Epithelial cell of esophagus (primary cell): ENCODE measurements around the gene CPNE4.

Experiments used
- DNase-seq: peaks from one replicate; pipeline ENCODE4 v3.0.0; 2010; ENCODE audit warnings: low read depth
- H3K4me3 ChIP-seq: 2 replicates; pipeline ENCODE4 v1.5.1; 2011; ENCODE audit warnings: mild to moderate bottlenecking, low read length, control low read depth
- TF ChIP-seq, protein P1 (sequence below): IDR thresholded peaks from 2 replicates; pipeline ENCODE4 v1.5.1; 2011; ENCODE audit warnings: low read depth, mild to moderate bottlenecking, low read length, control low read depth, inconsistent platforms; ENCODE audit not compliant: insufficient read depth; ENCODE audit errors: missing control alignments

The CPNE4 gene

DNA sequence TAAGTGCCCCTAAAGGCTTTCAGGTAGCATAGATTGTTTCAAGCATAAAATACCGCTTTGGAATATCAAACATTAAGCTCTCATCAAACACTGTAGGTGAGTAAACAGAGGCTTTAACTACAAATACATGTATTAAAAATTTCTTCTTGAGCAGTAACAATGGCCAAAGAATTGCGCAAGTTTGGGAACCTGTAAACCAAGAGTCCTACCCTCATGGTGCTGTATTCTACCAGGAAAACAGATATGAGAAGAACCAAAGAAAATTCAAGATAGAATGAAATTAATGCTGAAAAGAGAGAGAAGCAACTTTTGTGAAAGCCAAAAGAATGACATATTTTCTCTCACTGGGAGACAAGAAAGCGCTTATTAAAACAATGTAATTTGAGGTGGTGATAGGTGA lies 45.5 kb downstream of the CPNE4 start:
- DNase-seq = no peak
- no peak overlapping the region for H3K4me3 ChIP-seq
- TF ChIP-seq, protein P1, sequence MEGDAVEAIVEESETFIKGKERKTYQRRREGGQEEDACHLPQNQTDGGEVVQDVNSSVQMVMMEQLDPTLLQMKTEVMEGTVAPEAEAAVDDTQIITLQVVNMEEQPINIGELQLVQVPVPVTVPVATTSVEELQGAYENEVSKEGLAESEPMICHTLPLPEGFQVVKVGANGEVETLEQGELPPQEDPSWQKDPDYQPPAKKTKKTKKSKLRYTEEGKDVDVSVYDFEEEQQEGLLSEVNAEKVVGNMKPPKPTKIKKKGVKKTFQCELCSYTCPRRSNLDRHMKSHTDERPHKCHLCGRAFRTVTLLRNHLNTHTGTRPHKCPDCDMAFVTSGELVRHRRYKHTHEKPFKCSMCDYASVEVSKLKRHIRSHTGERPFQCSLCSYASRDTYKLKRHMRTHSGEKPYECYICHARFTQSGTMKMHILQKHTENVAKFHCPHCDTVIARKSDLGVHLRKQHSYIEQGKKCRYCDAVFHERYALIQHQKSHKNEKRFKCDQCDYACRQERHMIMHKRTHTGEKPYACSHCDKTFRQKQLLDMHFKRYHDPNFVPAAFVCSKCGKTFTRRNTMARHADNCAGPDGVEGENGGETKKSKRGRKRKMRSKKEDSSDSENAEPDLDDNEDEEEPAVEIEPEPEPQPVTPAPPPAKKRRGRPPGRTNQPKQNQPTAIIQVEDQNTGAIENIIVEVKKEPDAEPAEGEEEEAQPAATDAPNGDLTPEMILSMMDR = no peak

GRCh38 chr3:131988209-131988608 lies 46.6 kb downstream of the CPNE4 start:
- DNase-seq = no peak
- TF ChIP-seq, protein P1 = no peak
- H3K4me3 ChIP-seq = no peak overlapping the region

DNA sequence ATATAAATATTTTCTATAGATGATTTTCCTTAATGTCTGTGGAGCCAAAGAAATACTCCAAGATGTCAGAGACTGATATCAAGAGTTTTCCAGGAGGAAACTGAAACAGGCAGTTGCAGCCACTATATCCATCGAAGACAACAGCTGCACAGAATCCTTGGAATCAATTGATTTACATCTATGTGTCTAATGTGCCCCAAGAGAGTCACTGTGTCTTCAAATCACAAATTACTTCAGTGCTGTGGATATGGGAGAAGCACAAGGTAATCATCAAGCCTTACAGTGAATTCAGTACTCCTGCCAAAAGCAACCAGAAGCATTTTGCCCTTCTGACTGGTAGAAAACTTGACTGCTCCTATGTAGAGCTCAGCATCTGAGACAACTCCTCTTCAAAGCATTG lies 51.1 kb downstream of the CPNE4 start:
- DNase-seq = no peak
- no peak overlapping the region for H3K4me3 ChIP-seq
- TF ChIP-seq, protein P1 = no peak

- DNase-seq = no peak
- TF ChIP-seq, protein P1 = no peak
Measured at GRCh38 chr3:131981323-131981722, 53.5 kb downstream of the CPNE4 start.

GRCh38 chr3:131976448-131976847 lies 58.4 kb downstream of the CPNE4 start:
- no peak overlapping the region for H3K4me3 ChIP-seq
- TF ChIP-seq, protein P1 = no peak
- DNase-seq = no peak

More at GRCh38 chr3:131981323-131981722, 53.5 kb downstream of the CPNE4 start:
- no peak overlapping the region for H3K4me3 ChIP-seq

- no peak overlapping the region for H3K4me3 ChIP-seq
- DNase-seq = no peak
- TF ChIP-seq, protein P1 = no peak
Measured at GRCh38 chr3:131975047-131975446, 59.8 kb downstream of the CPNE4 start.

DNA sequence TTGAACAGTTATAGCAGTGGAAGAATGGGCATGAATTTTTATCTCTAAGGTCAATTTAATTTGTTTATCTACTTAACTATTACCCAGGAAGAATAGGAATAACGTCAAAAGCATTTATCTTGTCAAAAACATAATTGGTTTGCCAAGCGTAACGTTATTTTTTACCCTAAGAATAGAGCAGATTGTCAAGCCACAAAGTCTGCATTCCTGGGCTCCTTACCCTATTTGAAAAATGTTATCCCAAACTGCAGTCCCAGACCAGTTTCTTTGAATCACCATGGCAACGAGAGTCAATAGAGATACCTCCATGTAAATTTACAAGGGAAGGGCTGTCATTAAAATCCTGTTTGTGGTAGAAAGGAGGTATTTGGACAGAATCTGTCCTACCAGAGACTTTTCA lies 61.1 kb downstream of the CPNE4 start:
- no peak overlapping the region for H3K4me3 ChIP-seq
- DNase-seq = no peak
- TF ChIP-seq, protein P1 = no peak
